K562 (cell line): ENCODE results near the gene DOCK6. TPM values are rescaled to one million over a fixed set of nuclear protein-coding genes. Genes with fewer than 3 reads are reported as not detected.

Experiments used
- ATAC-seq: fragments of 200-7000 bp; cut with Tn5 transposase; 3 replicates; pipeline ENCODE4 v1.9.1; 2020; ENCODE audit warnings: moderate library complexity
- BruUV-seq: library from RNA; stranded (reverse); fragments of 400-500 nt; replicated peaks from 2 replicates; lab custom pipeline; 2021; lab: Mats Ljungman, UMichigan
- CTCF ChIA-PET: fragments of 300-600 bp; formaldehyde crosslinking; extraction: SDS; loops from one replicate; lab custom pipeline; 2021; ENCODE audit warnings: low intra/inter-chr PET ratio; lab: Yijun Ruan, JAX
- POLR2A ChIA-PET: fragments of 300-600, 350-650 bp; sonication (Branson Sonifier 250); formaldehyde crosslinking; extraction: SDS; loops from one replicate; lab custom pipeline; 2021; ENCODE audit warnings: antibody characterized with exemption, inconsistent platforms; lab: Yijun Ruan, JAX
- DNase-seq, 4 experiments: peaks; one replicate each; pipeline versions ENCODE4 v3.0.0 to v3.0.0-alpha.2; 2011 to 2018; ENCODE audit warnings: low spot score in 3 of 4, mixed read lengths in 3 of 4; ENCODE audit errors: extremely low read depth in 1 of 4
- FAIRE-seq: peaks from 2 replicates; lab custom pipeline; 2011; peaks lifted over from hg19 to GRCh38; lab: Jason Lieb, UNC
- H2AFZ ChIP-seq: 2 replicates; pipeline ENCODE4 v1.6.0; 2011; ENCODE audit warnings: low read depth, low read length, control low read depth, inconsistent platforms
- H3K27ac ChIP-seq: fragments of 200-600 bp; 3 replicates; pipeline ENCODE4 v1.8.0; 2011; ENCODE audit warnings: low read depth, mild to moderate bottlenecking, control low read depth, inconsistent platforms, low read length, moderate library complexity, mixed read lengths; ENCODE audit errors: extremely low read depth
- H3K27me3 ChIP-seq, 2 experiments: fragments of 300-600 bp in 1 of 2; 2 replicates in 1 of 2; 3 replicates in 1 of 2; pipeline versions ENCODE4 v1.6.0 to v1.8.0; 2011; ENCODE audit warnings: inconsistent platforms in 2 of 2, low read length in 2 of 2, mild to moderate bottlenecking in 1 of 2, mixed read lengths in 1 of 2, moderate library complexity in 1 of 2; ENCODE audit not compliant: control insufficient read depth in 2 of 2, insufficient read depth in 2 of 2
- H3K36me3 ChIP-seq: fragments of 300-600 bp; 3 replicates; pipeline ENCODE4 v1.8.0; 2011; ENCODE audit warnings: mild to moderate bottlenecking, low read length, inconsistent platforms; ENCODE audit not compliant: control insufficient read depth, insufficient read depth
- H3K4me1 ChIP-seq, 2 experiments: fragments of 200-600 bp in 1 of 2; replicated peaks in 1 of 2; 2 replicates in 1 of 2; 3 replicates in 1 of 2; pipeline versions ENCODE4 v1.5.1 to v1.8.0; 2011; ENCODE audit warnings: inconsistent platforms in 2 of 2, low read length in 2 of 2, mild to moderate bottlenecking in 1 of 2, mixed read lengths in 1 of 2, moderate library complexity in 1 of 2; ENCODE audit not compliant: control insufficient read depth in 2 of 2, insufficient read depth in 2 of 2
- H3K4me2 ChIP-seq: 2 replicates; pipeline ENCODE4 v1.6.1; 2011; ENCODE audit warnings: low read length, control low read depth, inconsistent platforms, mixed read lengths; ENCODE audit not compliant: insufficient read depth
- H3K4me3 ChIP-seq: fragments of 200-600 bp; sonication (generic), shearing (Covaris generic); 2 replicates; pipeline ENCODE4 v1.5.1; 2016; ENCODE audit warnings: control low read depth, inconsistent platforms
- H3K79me2 ChIP-seq: fragments of 200-600 bp; 3 replicates; pipeline ENCODE4 v1.8.0; 2011; ENCODE audit warnings: low read length, inconsistent platforms; ENCODE audit not compliant: control insufficient read depth, insufficient read depth
- H3K9ac ChIP-seq, 2 experiments: 2 replicates each; pipeline versions ENCODE4 v1.6.0 to v1.6.1; 2011; ENCODE audit warnings: low read depth in 2 of 2, low read length in 2 of 2, control low read depth in 1 of 2, inconsistent platforms in 1 of 2, mild to moderate bottlenecking in 1 of 2, mixed read lengths in 1 of 2; ENCODE audit not compliant: insufficient read depth in 1 of 2
- H3K9me1 ChIP-seq: one replicate; pipeline ENCODE4 v1.6.0; 2011; ENCODE audit warnings: inconsistent platforms, mild to moderate bottlenecking, low read length, moderate library complexity; ENCODE audit not compliant: control insufficient read depth, insufficient read depth
- H3K9me3 ChIP-seq: replicated peaks from 2 replicates; pipeline ENCODE4 v1.5.1; 2011; ENCODE audit warnings: low read depth, low read length, inconsistent platforms; ENCODE audit not compliant: control insufficient read depth, insufficient read depth
- H4K20me1 ChIP-seq: replicated peaks from 2 replicates; pipeline ENCODE4 v1.6.1; 2011; ENCODE audit warnings: low read length, inconsistent platforms, mixed read lengths; ENCODE audit not compliant: control insufficient read depth, insufficient read depth
- ADNP ChIP-seq: fragments of 200-800 bp; sonication (Bioruptor generic); IDR thresholded peaks from 2 replicates; pipeline ENCODE4 v1.6.1; 2016; ENCODE audit warnings: missing genetic modification characterization, missing compliant biosample characterization
- CAMTA2 ChIP-seq: fragments of 250-450 bp; sonication (Bioruptor Pico); conservative IDR thresholded peaks from 2 replicates; pipeline ENCODE4 v1.5.1; 2022
- CHD1 ChIP-seq: fragments of 200-600 bp; sonication (generic); IDR thresholded peaks from one replicate; pipeline ENCODE4 v1.6.1; 2012; ENCODE audit warnings: mild to moderate bottlenecking, moderate library complexity, low read length, inconsistent platforms
- JUND ChIP-seq, 2 experiments: IDR thresholded peaks; 2 replicates in 1 of 2; 3 replicates in 1 of 2; pipeline ENCODE4 v1.6.1; 2011; ENCODE audit warnings: borderline replicate concordance in 2 of 2, low read depth in 2 of 2, low read length in 2 of 2, improper control_type of control experiment in 1 of 2, missing biosample characterization in 1 of 2, missing genetic modification characterization in 1 of 2, missing genetic modification reagents in 1 of 2
- LCOR ChIP-seq: sonication (generic); formaldehyde crosslinking; IDR thresholded peaks from 2 replicates; pipeline ENCODE4 v1.8.0; 2022; ENCODE audit warnings: mild to moderate bottlenecking, missing genetic modification reagents
- PRPF4 ChIP-seq: fragments of 200-400 bp; formaldehyde crosslinking; IDR thresholded peaks from one replicate; pipeline ENCODE4 v1.6.1; 2017; ENCODE audit warnings: low read length, low read depth, mild to moderate bottlenecking; ENCODE audit not compliant: insufficient read depth, poor library complexity, severe bottlenecking
- SFPQ ChIP-seq: fragments of 200-400 bp; formaldehyde crosslinking; IDR thresholded peaks from 2 replicates; pipeline ENCODE4 v1.6.1; 2017; ENCODE audit warnings: mild to moderate bottlenecking, low read depth, low read length, moderate library complexity
- SMARCA4 ChIP-seq: fragments of 450-650 bp; IDR thresholded peaks from 2 replicates; pipeline ENCODE4 v1.6.1; 2016
- TEAD4 ChIP-seq, 2 experiments: sonication (generic) in 1 of 2; formaldehyde crosslinking in 1 of 2; IDR thresholded peaks; 2 replicates each; pipeline versions ENCODE4 v1.6.1 to v1.8.0; 2012 to 2022; ENCODE audit warnings: borderline replicate concordance in 1 of 2, inconsistent platforms in 1 of 2, low read length in 1 of 2, mild to moderate bottlenecking in 1 of 2, missing genetic modification reagents in 1 of 2
- THAP12 ChIP-seq: fragments of 250-450 bp; sonication (Bioruptor Pico); IDR thresholded peaks from 2 replicates; pipeline ENCODE4 v1.9.0; 2021; ENCODE audit warnings: mild to moderate bottlenecking, inconsistent platforms
- ZFP36 ChIP-seq: fragments of 150-350 bp; IDR thresholded peaks from 2 replicates; pipeline ENCODE4 v1.6.1; 2018; ENCODE audit warnings: low read length, low read depth; ENCODE audit not compliant: partially characterized antibody
- WGBS: fragments of 100-300 bp; shearing (Covaris generic); methylation state at CpG from one replicate; pipeline ENCODE4 v1.1.6; 2016; ENCODE audit warnings: low coverage, mixed read lengths; ENCODE audit not compliant: insufficient coverage; ENCODE audit errors: missing lambda C conversion rate; 5-methylcytosine and 5-hydroxymethylcytosine counted together
- in situ Hi-C: fragments of 300-500 bp; cut with MboI; formaldehyde crosslinking; loops from 4 replicates; pipeline ENCODE4 v1.15.0; 2018; ENCODE audit warnings: inconsistent platforms, mixed read lengths
- intact Hi-C: fragments of 100-400 bp; cut with micrococcal nuclease; formaldehyde crosslinking; loops from 2 replicates; pipeline ENCODE4 v1.14.2; 2022
- polyA plus RNA-seq, 8 experiments: library from polyadenylated mRNA; depleted of rRNA in 4 of 8; stranded (reverse) in 5 of 8; unstranded in 3 of 8; fragments of >200 nt; fragmentation: Nextera tagmentation in 2 of 8; fragmentation: Illumina TruSeq in 1 of 8; extraction: Ambion mirVana in 2 of 8; extraction: Trizol in 1 of 8; gene quantifications; 2 replicates each; pipeline versions ENCODE4 v1.2.1 to v1.2.3, GENCODE V29; 2011 to 2014; ENCODE audit warnings: inconsistent platforms in 1 of 8, missing spikeins in 1 of 8
- total RNA-seq, 7 experiments: library from RNA; depleted of rRNA in 6 of 7; stranded (reverse); fragments of >200 nt in 6 of 7; fragmentation: Illumina TruSeq in 2 of 7; extraction: Trizol in 2 of 7; gene quantifications; 2 replicates each; pipeline versions ENCODE4 v1.2.1 to v1.2.3, GENCODE V29; 2011 to 2021; ENCODE audit warnings: low replicate concordance in 1 of 7

The DOCK6 gene
- total and polyA plus RNA-seq, 9 of the 15 experiments (the other 6 are each of a cell fraction or from before 2014, with no cell fraction given): 0.35 to 19.3 (median 3.8) TPM

GRCh38 chr19:11239377-11240000, 22.8 kb downstream of the DOCK6 start, which contains the start of gene ANGPTL8:
Gene ANGPTL8, plus strand, starts transcription at chr19:11239619. Its CDS starts 19 bp downstream, at chr19:11239638.
- Histone ChIP-seq H3K9ac (no peak within 1 kb of the TSS), H2AFZ (no peak within 1 kb of the TSS), H3K27me3 (no peaks in the 10 kb centered on the region), H3K36me3 (no peaks in the 10 kb centered on the region), H3K4me2 (no peak within 1 kb of the TSS), H3K27ac (no peak within 1 kb of the TSS), H4K20me1 (no peaks in the 10 kb centered on the region), H3K79me2 (no peaks in the 10 kb centered on the region), H3K4me1 (peaks cover 0 to 41% of the 10 kb centered on the region in 2 experiments; a peak in 2 of 5 replicates), H3K9me3 (no peaks in the 10 kb centered on the region), H3K9me1 (no peaks in the 10 kb centered on the region), H3K4me3 (no peak within 1 kb of the TSS)
- ATAC-seq (no peak), DNase-seq (no peak), FAIRE-seq (no peak)
- in situ Hi-C loops: no loop called here
- 63% methylated on average over 23 of the region's 23 CpGs for WGBS
- ChIA-PET POLR2A (interaction anchor here (1.1 to 1.2 kb wide), 2 partner anchors 11 to 21 kb away, joined by 3 read pairs; no protein-coding TSS in a partner anchor), CTCF (no interaction called here)
- TF ChIP-seq CAMTA2 (CRISPR knock-in tag) (no peak), LCOR (no peak), ZFP36 (no peak), SFPQ (no peak), THAP12 (no peak), SMARCA4 (no peak), JUND (IDR thresholded peaks at IDR 0.05; ENCODE audit: borderline replicate concordance, low read depth, low read length) (no peak), JUND (tag; IDR thresholded peaks at IDR 0.05; ENCODE audit: borderline replicate concordance, low read depth, low read length) (no peak), PRPF4 (no peak), CHD1 (no peak), TEAD4 (IDR thresholded peaks at IDR 0.05; ENCODE audit: low read length) (no peak), TEAD4 (CRISPR knock-in tag; IDR thresholded peaks at IDR 0.05; ENCODE audit: borderline replicate concordance) (no peak), ADNP (tag) (no peak)
- no TSS peak for BruUV-seq
- intact Hi-C loops: no loop called here
